Stimulated activated CD4-positive, alpha-beta T cell treated with anti-CD3 and anti-CD28 coated beads, Interleukin-4, amount 100 ng/mL, for 24 hours (primary cell): Measurements from ENCODE around the gene KRTAP3-3.

Experiments used
- DNase-seq: peaks from one replicate; pipeline ENCODE4 v3.0.0-alpha.2; 2020

The KRTAP3-3 gene

GRCh38 chr17:40956401-40957254 is 37.3 kb downstream of the KRTAP3-3 start:
- DNase-seq, result no peak

- DNase-seq, result peak; percentile 4
These were observed 40.1 kb downstream of the KRTAP3-3 start for GRCh38 chr17:40953881-40954280.

GRCh38 chr17:40952661-40953060 is 41.3 kb downstream of the KRTAP3-3 start:
- no peak for DNase-seq

- no peak for DNase-seq
These were observed 41.8 kb downstream of the KRTAP3-3 start for GRCh38 chr17:40952154-40952553.

GRCh38 chr17:40951011-40951622 is 42.8 kb downstream of the KRTAP3-3 start:
- no peak for DNase-seq

- DNase-seq, result no peak
These were observed 43.8 kb downstream of the KRTAP3-3 start for GRCh38 chr17:40950176-40950575.

GRCh38 chr17:40949418-40949817 is 44.5 kb downstream of the KRTAP3-3 start:
- DNase-seq, result no peak

GRCh38 chr17:40947929-40948328 is 46.0 kb downstream of the KRTAP3-3 start:
- DNase-seq, result no peak

GRCh38 chr17:40945414-40945813 is 48.5 kb downstream of the KRTAP3-3 start:
- no peak for DNase-seq

- no peak for DNase-seq
These were observed 49.4 kb downstream of the KRTAP3-3 start for GRCh38 chr17:40944531-40944930.
